SU-DHL-6 (cell line): ENCODE results near the gene AGAP4.
"Not testable (repeated sequence)": the region's sequence is repeated elsewhere in the genome, so short reads cannot be mapped to it uniquely, and the experiment has no call there.

Experiments
- EZH2phosphoT487 ChIP-seq: fragments of 200-600 bp; sonication (generic), shearing (Covaris generic); conservative IDR thresholded peaks from 2 replicates; pipeline ENCODE4 v1.6.1; 2018; ENCODE audit warnings: mild to moderate bottlenecking, antibody characterized with exemption, low read length, moderate library complexity, mixed read lengths
- TF ChIP-seq, protein P1 (sequence below): fragments of 200-600 bp; sonication (generic); IDR thresholded peaks from one replicate; pipeline ENCODE4 v1.5.1; 2017; ENCODE audit warnings: antibody characterized with exemption, mild to moderate bottlenecking, low read length, moderate library complexity; ENCODE audit not compliant: insufficient read depth, poor library complexity, severe bottlenecking

DNA sequence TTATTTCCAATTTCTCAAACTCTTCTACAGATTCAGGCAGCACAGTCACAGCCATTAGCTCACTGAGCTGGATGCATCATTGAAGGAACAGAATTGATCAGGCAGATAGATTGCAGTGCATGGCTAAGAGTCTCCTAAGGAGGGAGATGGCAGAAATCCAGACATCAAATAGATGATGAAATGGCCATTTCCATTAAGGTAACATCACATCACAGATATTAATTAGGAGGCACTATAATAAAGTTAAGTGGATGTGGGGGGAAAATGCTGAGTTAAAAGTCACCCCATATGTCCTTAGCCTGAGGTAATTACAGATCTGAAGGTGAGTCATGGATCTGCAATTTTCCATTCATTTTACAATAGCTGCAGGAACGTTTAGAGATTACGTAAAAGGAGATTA is 35.6 kb upstream of the AGAP4 start:
- TF ChIP-seq, protein P1, sequence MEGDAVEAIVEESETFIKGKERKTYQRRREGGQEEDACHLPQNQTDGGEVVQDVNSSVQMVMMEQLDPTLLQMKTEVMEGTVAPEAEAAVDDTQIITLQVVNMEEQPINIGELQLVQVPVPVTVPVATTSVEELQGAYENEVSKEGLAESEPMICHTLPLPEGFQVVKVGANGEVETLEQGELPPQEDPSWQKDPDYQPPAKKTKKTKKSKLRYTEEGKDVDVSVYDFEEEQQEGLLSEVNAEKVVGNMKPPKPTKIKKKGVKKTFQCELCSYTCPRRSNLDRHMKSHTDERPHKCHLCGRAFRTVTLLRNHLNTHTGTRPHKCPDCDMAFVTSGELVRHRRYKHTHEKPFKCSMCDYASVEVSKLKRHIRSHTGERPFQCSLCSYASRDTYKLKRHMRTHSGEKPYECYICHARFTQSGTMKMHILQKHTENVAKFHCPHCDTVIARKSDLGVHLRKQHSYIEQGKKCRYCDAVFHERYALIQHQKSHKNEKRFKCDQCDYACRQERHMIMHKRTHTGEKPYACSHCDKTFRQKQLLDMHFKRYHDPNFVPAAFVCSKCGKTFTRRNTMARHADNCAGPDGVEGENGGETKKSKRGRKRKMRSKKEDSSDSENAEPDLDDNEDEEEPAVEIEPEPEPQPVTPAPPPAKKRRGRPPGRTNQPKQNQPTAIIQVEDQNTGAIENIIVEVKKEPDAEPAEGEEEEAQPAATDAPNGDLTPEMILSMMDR = not testable (repeated sequence)
- TF ChIP-seq EZH2phosphoT487 = not testable (repeated sequence)
